HEK293T (cell line): ENCODE measurements around the gene PLEKHD1.

Source experiments
- CTCF ChIA-PET: fragments of 350-600 bp; formaldehyde crosslinking; extraction: SDS; loops from one replicate; lab custom pipeline; 2021; ENCODE audit warnings: antibody characterized with exemption, inconsistent platforms; lab: Yijun Ruan, JAX
- POLR2A ChIA-PET: fragments of 350-600 bp; formaldehyde crosslinking; extraction: SDS; loops from one replicate; lab custom pipeline; 2020; ENCODE audit warnings: antibody characterized with exemption, inconsistent platforms; lab: Yijun Ruan, JAX
- DNase-seq: peaks from one replicate; pipeline ENCODE4 v3.0.0; 2012; ENCODE audit warnings: mixed read lengths; ENCODE audit errors: extremely low spot score
- ARNT ChIP-seq: fragments of 450-650 bp; IDR thresholded peaks from 2 replicates; pipeline ENCODE4 v1.6.1; 2017; ENCODE audit warnings: mild to moderate bottlenecking
- BHLHE40 ChIP-seq: fragments of 450-650 bp; IDR thresholded peaks from 2 replicates; pipeline ENCODE4 v1.6.1; 2016; ENCODE audit warnings: mild to moderate bottlenecking, moderate library complexity, borderline replicate concordance
- CTBP1 ChIP-seq: fragments of 450-650 bp; IDR thresholded peaks from 2 replicates; pipeline ENCODE4 v1.6.1; 2016; ENCODE audit warnings: borderline replicate concordance
- ELF4 ChIP-seq: fragments of 450-650 bp; IDR thresholded peaks from 2 replicates; pipeline ENCODE4 v1.6.1; 2017; ENCODE audit warnings: antibody characterized with exemption
- FOXA1 ChIP-seq: fragments of 450-650 bp; IDR thresholded peaks from 2 replicates; pipeline ENCODE4 v1.6.1; 2016; ENCODE audit warnings: mild to moderate bottlenecking
- FOXK2 ChIP-seq: fragments of 450-650 bp; IDR thresholded peaks from 2 replicates; pipeline ENCODE4 v1.6.1; 2016; ENCODE audit warnings: mild to moderate bottlenecking
- FOXM1 ChIP-seq: fragments of 450-650 bp; IDR thresholded peaks from 2 replicates; pipeline ENCODE4 v1.6.1; 2017; ENCODE audit warnings: mild to moderate bottlenecking, borderline replicate concordance
- HDGF ChIP-seq: fragments of 450-650 bp; IDR thresholded peaks from 2 replicates; pipeline ENCODE4 v1.6.1; 2017; ENCODE audit warnings: antibody characterized with exemption, borderline replicate concordance
- L3MBTL2 ChIP-seq: fragments of 450-650 bp; conservative IDR thresholded peaks from 2 replicates; pipeline ENCODE4 v1.6.1; 2016; ENCODE audit warnings: mild to moderate bottlenecking
- LEF1 ChIP-seq: fragments of 450-650 bp; IDR thresholded peaks from 2 replicates; pipeline ENCODE4 v1.6.1; 2017; ENCODE audit warnings: mild to moderate bottlenecking, borderline replicate concordance
- NFRKB ChIP-seq: fragments of 450-650 bp; IDR thresholded peaks from 2 replicates; pipeline ENCODE4 v1.6.1; 2016; ENCODE audit warnings: mild to moderate bottlenecking, moderate library complexity
- PKNOX1 ChIP-seq: fragments of 450-650 bp; IDR thresholded peaks from 2 replicates; pipeline ENCODE4 v1.6.1; 2016
- SP1 ChIP-seq: fragments of 450-650 bp; IDR thresholded peaks from 2 replicates; pipeline ENCODE4 v1.6.1; 2017
- SUZ12 ChIP-seq: fragments of 450-650 bp; IDR thresholded peaks from 2 replicates; pipeline ENCODE4 v1.6.1; 2016; ENCODE audit warnings: mild to moderate bottlenecking
- TARDBP ChIP-seq: fragments of 450-650 bp; IDR thresholded peaks from 2 replicates; pipeline ENCODE4 v1.6.1; 2016
- ZNF384 ChIP-seq: fragments of 450-650 bp; IDR thresholded peaks from 2 replicates; pipeline ENCODE4 v1.6.1; 2016

PLEKHD1 gene

DNA sequence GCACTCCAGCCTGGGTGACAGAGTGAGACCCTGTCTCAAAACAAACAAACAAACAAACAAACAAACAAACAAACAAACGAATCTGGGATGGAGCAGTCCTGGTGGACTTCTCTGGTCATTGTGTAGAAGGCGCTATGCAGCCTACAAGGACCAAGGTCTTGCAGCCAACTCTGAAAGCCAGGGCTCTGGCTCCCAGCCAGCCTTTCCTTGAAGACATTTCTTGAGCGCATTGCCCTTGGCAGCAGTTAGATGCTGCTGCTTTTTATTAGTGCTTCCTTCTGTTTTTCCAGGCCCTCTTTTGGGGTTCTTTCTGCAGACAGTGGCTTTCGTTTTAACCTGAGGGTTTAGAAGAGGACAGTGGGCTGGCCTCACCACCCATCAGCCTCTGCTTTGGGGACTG is 70.0 kb downstream of the PLEKHD1 start:
- ChIA-PET CTCF (interaction anchor here (0.6 to 0.7 kb wide), 2 partner anchors 13 to 14 kb away, joined by 3 read pairs; no protein-coding TSS in a partner anchor), POLR2A (no interaction called here)
- no peak for DNase-seq
- TF ChIP-seq L3MBTL2 (no peak), SUZ12 (no peak)

- no peak for DNase-seq
- ChIA-PET POLR2A (no interaction called here), CTCF (no interaction called here)
- no peak for TF ChIP-seq TARDBP
- TF ChIP-seq FOXK2, result no peak
- no peak for TF ChIP-seq FOXM1
- no peak for TF ChIP-seq NFRKB
- TF ChIP-seq SP1, result no peak
- no peak for TF ChIP-seq ZNF384
- TF ChIP-seq SUZ12, result no peak
Observed at GRCh38 chr14:69558774-69559173, 74.2 kb downstream of the PLEKHD1 start.

DNA sequence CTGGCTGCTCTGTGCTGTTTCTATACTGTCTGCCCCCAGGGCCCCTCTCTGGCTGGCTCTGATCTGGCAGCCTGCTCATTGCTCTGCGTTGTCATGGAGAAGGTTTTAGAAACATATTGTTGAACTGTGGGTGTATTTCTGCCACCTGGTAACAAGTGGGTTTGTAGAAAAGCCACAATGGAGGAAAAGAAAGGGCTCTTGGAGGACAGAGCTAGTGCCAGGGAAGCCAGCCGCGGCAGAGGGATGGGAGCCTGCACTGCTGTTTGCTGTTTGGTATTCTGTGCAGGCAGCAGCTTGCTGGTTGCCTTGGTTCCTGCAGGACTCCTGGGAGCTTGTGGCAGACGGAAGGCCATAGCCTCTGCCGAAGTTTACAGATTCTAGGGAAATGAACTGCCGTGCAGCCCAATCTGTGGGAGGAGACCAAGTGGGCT is 75.1 kb downstream of the PLEKHD1 start:
- ChIA-PET CTCF (interaction anchor here (1.2 to 2.3 kb wide), 3 partner anchors 11 to 24 kb away, joined by 5 to 12 read pairs (median 8); partner anchors contain the start of gene CCDC177), POLR2A (no interaction called here)
- no peak for DNase-seq
- TF ChIP-seq ELF4 (no peak), SUZ12 (no peak), FOXM1 (no peak), PKNOX1 (no peak), TARDBP (no peak), CTBP1 (no peak), L3MBTL2 (no peak), ARNT (no peak), FOXA1 (no peak), LEF1 (no peak), NFRKB (no peak), ZNF384 (no peak), HDGF (no peak), BHLHE40 (no peak)

GRCh38 chr14:69560826-69561225 is 76.3 kb downstream of the PLEKHD1 start:
- ChIA-PET CTCF (interaction anchor here (1.2 to 2.3 kb wide), 3 partner anchors 13 to 26 kb away, joined by 5 to 12 read pairs (median 8); partner anchors contain the start of gene CCDC177), POLR2A (no interaction called here)
- DNase-seq, result no peak
- TF ChIP-seq NFRKB (no peak), FOXA1 (no peak), FOXM1 (no peak), ZNF384 (no peak), PKNOX1 (no peak), FOXK2 (no peak), SUZ12 (no peak), CTBP1 (no peak), ELF4 (no peak), SP1 (no peak)

DNA sequence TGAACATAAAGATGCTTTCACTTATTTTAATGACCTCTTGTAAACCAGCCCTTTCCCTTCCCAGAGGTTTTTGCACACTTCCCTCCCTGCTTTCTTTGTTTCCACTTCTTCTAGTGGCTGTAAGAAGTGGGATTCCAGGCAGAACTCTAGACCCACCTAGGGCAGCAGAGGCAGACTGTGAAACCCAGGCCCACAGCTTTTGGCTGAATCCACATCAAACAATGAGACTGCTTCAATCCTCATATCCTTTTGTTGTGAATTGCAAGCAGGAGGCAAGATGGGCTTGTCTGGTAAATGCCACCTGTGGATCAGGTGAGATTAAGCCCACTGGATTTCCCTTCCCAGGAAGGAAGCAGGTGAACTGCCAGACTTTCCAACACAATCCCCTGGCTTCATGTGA is 77.4 kb downstream of the PLEKHD1 start:
- ChIA-PET POLR2A (no interaction called here), CTCF (interaction anchor here (2.3 kb wide), 1 partner anchor 14 kb away, joined by 8 read pairs; no protein-coding TSS in a partner anchor)
- no peak for TF ChIP-seq TARDBP
- TF ChIP-seq FOXA1, result no peak
- TF ChIP-seq ZNF384, result no peak
- TF ChIP-seq SUZ12, result no peak
- TF ChIP-seq LEF1, result no peak
- no peak for TF ChIP-seq CTBP1
- no peak for TF ChIP-seq ARNT
- no peak for TF ChIP-seq ELF4
- TF ChIP-seq SP1, result no peak
- no peak for TF ChIP-seq NFRKB
- no peak for TF ChIP-seq L3MBTL2
- TF ChIP-seq BHLHE40, result no peak
- TF ChIP-seq FOXK2, result no peak
- no peak for TF ChIP-seq HDGF
- TF ChIP-seq PKNOX1, result no peak
- no peak for TF ChIP-seq FOXM1
- no peak for DNase-seq

DNA sequence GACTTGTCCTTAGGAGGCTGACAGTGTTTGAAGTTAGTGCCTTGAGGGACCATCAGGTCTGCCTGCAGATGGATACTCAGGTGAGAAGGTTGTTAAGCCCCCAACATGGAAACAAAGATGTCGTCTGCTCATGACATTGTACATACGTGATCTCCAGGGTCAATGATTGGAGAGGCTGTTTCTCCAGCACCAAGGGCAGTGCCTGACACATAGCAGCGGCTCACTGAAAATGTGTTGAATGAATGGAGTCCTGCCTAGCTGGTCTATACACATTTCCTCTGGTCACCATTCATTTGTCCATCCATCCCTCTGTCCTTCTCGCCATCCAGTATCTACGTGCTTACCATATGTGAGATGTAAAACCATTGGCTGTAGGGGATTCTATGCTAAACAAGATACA is 83.0 kb downstream of the PLEKHD1 start:
- ChIA-PET CTCF (no interaction called here), POLR2A (no interaction called here)

More for the DNA sequence above, 83.0 kb downstream of the PLEKHD1 start:
- DNase-seq, result no peak
- no peak for TF ChIP-seq SUZ12
- no peak for TF ChIP-seq ARNT
- no peak for TF ChIP-seq ZNF384
- no peak for TF ChIP-seq ELF4
- TF ChIP-seq FOXK2, result no peak
- no peak for TF ChIP-seq HDGF
- TF ChIP-seq L3MBTL2, result no peak
- TF ChIP-seq NFRKB, result no peak
- TF ChIP-seq CTBP1, result no peak
- no peak for TF ChIP-seq FOXA1
- TF ChIP-seq PKNOX1, result no peak
- no peak for TF ChIP-seq SP1
- no peak for TF ChIP-seq TARDBP
- TF ChIP-seq LEF1, result no peak
- TF ChIP-seq FOXM1, result no peak
- no peak for TF ChIP-seq BHLHE40
